Neural cell (in vitro differentiated cells): ENCODE results near the gene ACBD5. TPM values are rescaled to one million over a fixed set of nuclear protein-coding genes. Genes with fewer than 3 reads are reported as not detected.

Experiments
- H2AFZ ChIP-seq: fragments of 200-600, 300-800 bp; sonication (generic), shearing (Covaris generic); 2 replicates; pipeline ENCODE4 v1.6.0; 2014; ENCODE audit warnings: low read depth, mild to moderate bottlenecking, antibody characterized with exemption, low read length, moderate library complexity
- H3F3A ChIP-seq: fragments of 200-600 bp; shearing (Covaris generic); 2 replicates; pipeline ENCODE4 v1.6.1; 2016; ENCODE audit warnings: mild to moderate bottlenecking, moderate library complexity, mixed read lengths, antibody characterized with exemption, low read length; ENCODE audit not compliant: insufficient read depth, poor library complexity, severe bottlenecking
- H3K27ac ChIP-seq: fragments of 200-600, 300-800 bp; sonication (generic), shearing (Covaris generic); 2 replicates; pipeline ENCODE4 v1.5.1; 2014; ENCODE audit warnings: mild to moderate bottlenecking, low read length, moderate library complexity
- H3K27me3 ChIP-seq: fragments of 300-800, 200-600 bp; sonication (generic), shearing (Covaris generic); 2 replicates; pipeline ENCODE4 v1.6.0; 2014; ENCODE audit warnings: mild to moderate bottlenecking, low read depth, low read length, moderate library complexity; ENCODE audit not compliant: insufficient read depth
- H3K36me3 ChIP-seq: fragments of 300-800, 200-600 bp; sonication (generic), shearing (Covaris generic); 2 replicates; pipeline ENCODE4 v1.5.1; 2014; ENCODE audit warnings: mild to moderate bottlenecking, antibody characterized with exemption, low read length, moderate library complexity; ENCODE audit not compliant: insufficient read depth
- H3K4me2 ChIP-seq: fragments of 300-800, 200-600 bp; sonication (generic), shearing (Covaris generic); 2 replicates; pipeline ENCODE4 v1.6.0; 2014; ENCODE audit warnings: mild to moderate bottlenecking, low read length
- H3K4me3 ChIP-seq: fragments of 300-800, 200-600 bp; sonication (generic), shearing (Covaris generic); 2 replicates; pipeline ENCODE4 v1.5.1; 2014; ENCODE audit warnings: mild to moderate bottlenecking, low read length, moderate library complexity
- H3K79me2 ChIP-seq: fragments of 200-600 bp; shearing (Covaris generic); replicated peaks from 2 replicates; pipeline ENCODE4 v1.6.0; 2014; ENCODE audit warnings: mild to moderate bottlenecking, low read length, moderate library complexity; ENCODE audit not compliant: insufficient read depth
- H3K9ac ChIP-seq: fragments of 300-800, 200-600 bp; sonication (generic), shearing (Covaris generic); 2 replicates; pipeline ENCODE4 v1.6.1; 2016; ENCODE audit warnings: mild to moderate bottlenecking, low read length, mixed read lengths
- H3K9me2 ChIP-seq: fragments of 200-600 bp; shearing (Covaris generic); 2 replicates; pipeline ENCODE4 v1.6.1; 2016; ENCODE audit warnings: mild to moderate bottlenecking, low read length, mixed read lengths; ENCODE audit not compliant: insufficient read depth
- H3K9me3 ChIP-seq: fragments of 200-600, 300-800 bp; sonication (generic), shearing (Covaris generic); 2 replicates; pipeline ENCODE4 v1.6.1; 2016; ENCODE audit warnings: mild to moderate bottlenecking, mixed run types, low read length, moderate library complexity, mixed read lengths
- H4K20me1 ChIP-seq: fragments of 200-600 bp; shearing (Covaris generic); 2 replicates; pipeline ENCODE4 v1.6.1; 2016; ENCODE audit warnings: mild to moderate bottlenecking, mixed run types; ENCODE audit not compliant: insufficient read depth
- CTCF ChIP-seq: fragments of 450-650 bp; IDR thresholded peaks from 2 replicates; pipeline ENCODE4 v1.5.1; 2014; ENCODE audit warnings: antibody characterized with exemption, mild to moderate bottlenecking, moderate library complexity; ENCODE audit not compliant: poor library complexity, severe bottlenecking
- EP300 ChIP-seq: fragments of 450-650 bp; conservative IDR thresholded peaks from 2 replicates; pipeline ENCODE4 v1.6.1; 2014; ENCODE audit warnings: antibody characterized with exemption, mild to moderate bottlenecking, moderate library complexity; ENCODE audit not compliant: poor library complexity, severe bottlenecking
- EZH2 ChIP-seq: fragments of 200-600, 300-800 bp; shearing (Covaris generic), sonication (generic); IDR thresholded peaks from 2 replicates; pipeline ENCODE4 v1.6.1; 2014; ENCODE audit warnings: antibody characterized with exemption, low read length, borderline replicate concordance, mild to moderate bottlenecking; ENCODE audit not compliant: insufficient read depth, poor library complexity, severe bottlenecking
- MXI1 ChIP-seq: fragments of 450-650 bp; conservative IDR thresholded peaks from 2 replicates; pipeline ENCODE4 v1.6.1; 2014; ENCODE audit warnings: antibody characterized with exemption, mild to moderate bottlenecking; ENCODE audit not compliant: poor library complexity, severe bottlenecking
- POLR2AphosphoS5 ChIP-seq: IDR thresholded peaks from 2 replicates; pipeline ENCODE4 v1.6.1; 2012
- RAD21 ChIP-seq: fragments of 450-650 bp; conservative IDR thresholded peaks from 2 replicates; pipeline ENCODE4 v1.6.1; 2014; ENCODE audit warnings: antibody characterized with exemption, mild to moderate bottlenecking, moderate library complexity
- REST ChIP-seq: IDR thresholded peaks from 2 replicates; pipeline ENCODE4 v1.6.1; 2012; ENCODE audit warnings: borderline replicate concordance
- SMC3 ChIP-seq: fragments of 450-650 bp; conservative IDR thresholded peaks from 2 replicates; pipeline ENCODE4 v1.6.1; 2014; ENCODE audit warnings: antibody characterized with exemption, mild to moderate bottlenecking, moderate library complexity; ENCODE audit not compliant: poor library complexity
- TAF1 ChIP-seq: IDR thresholded peaks from 2 replicates; pipeline ENCODE4 v1.6.1; 2012; ENCODE audit warnings: low read depth
- polyA plus RNA-seq: library from polyadenylated mRNA; depleted of rRNA; stranded (reverse); fragments of >200 nt; gene quantifications from 2 replicates; pipeline ENCODE4 v1.2.3, GENCODE V29; 2014

ACBD5 gene
- polyA plus RNA-seq, 1 donor from 2014 or later = 44.8 TPM

- Histone ChIP-seq H4K20me1 (no peaks in the 10 kb centered on the region), H3K27ac (peak overlapping the region; percentile 99), H3K27me3 (no peaks in the 10 kb centered on the region), H3K4me2 (peak overlapping the region; percentile 83), H3K79me2 (peaks cover 69% of the 10 kb centered on the region), H2AFZ (peak overlapping the region; percentile 98), H3K4me3 (peak overlapping the region; percentile 98), H3F3A (peaks cover 9% of the 10 kb centered on the region), H3K9ac (peak overlapping the region; percentile 97), H3K36me3 (peaks cover 5% of the 10 kb centered on the region), H3K9me3 (no peaks in the 10 kb centered on the region), H3K9me2 (no peaks in the 10 kb centered on the region)
- TF ChIP-seq EP300 (no peak), TAF1 (no peak), CTCF (no peak), REST (no peak), EZH2 (no peak), SMC3 (no peak), MXI1 (no peak), RAD21 (no peak), POLR2AphosphoS5 (no peak)
These were observed 87.3 kb downstream of the ACBD5 start for GRCh38 chr10:27153329-27153728.

GRCh38 chr10:27152687-27153086 lies 87.9 kb downstream of the ACBD5 start:
- Histone ChIP-seq H3K27me3 (no peaks in the 10 kb centered on the region), H3K9me3 (no peaks in the 10 kb centered on the region), H3K36me3 (peaks cover 6% of the 10 kb centered on the region), H4K20me1 (no peaks in the 10 kb centered on the region), H3K27ac (peak overlapping the region; percentile 99), H2AFZ (no peak overlapping the region), H3K9ac (peak overlapping the region; percentile 97), H3K9me2 (no peaks in the 10 kb centered on the region), H3K4me2 (peak overlapping the region; percentile 83), H3K4me3 (peak overlapping the region; percentile 98), H3K79me2 (peaks cover 69% of the 10 kb centered on the region), H3F3A (peaks cover 9% of the 10 kb centered on the region)
- TF ChIP-seq CTCF = no peak
- no peak for TF ChIP-seq POLR2AphosphoS5
- TF ChIP-seq RAD21 = no peak
- TF ChIP-seq TAF1 = no peak
- no peak for TF ChIP-seq REST
- no peak for TF ChIP-seq SMC3
- no peak for TF ChIP-seq EP300
- no peak for TF ChIP-seq EZH2
- TF ChIP-seq MXI1 = no peak
